ENCODE measurements around the gene NRL.

The NRL gene

GRCh38 chr14:24114532-24115421, at the start of gene NRL, which contains the start of gene DCAF11:
Gene NRL (minus strand): TSS chr14:24114949. CDS start chr14:24082848, 32,101 bp downstream.
Gene DCAF11 (plus strand): TSS chr14:24114777. CDS start chr14:24115595, 818 bp downstream.
- Histone ChIP-seq H3K27me3 (ENCODE audit: insufficient read depth, low read length) (no peaks in the 10 kb centered on the region), H3K4me1 (ENCODE audit: insufficient read depth, low read length, severe bottlenecking) (peaks cover 18% of the 10 kb centered on the region), H3K4me2 (ENCODE audit: low read length) (peak within 1 kb of the TSS; percentile 93), H3K27ac (ENCODE audit: low read depth, low read length, poor library complexity, severe bottlenecking) (peak within 1 kb of the TSS; percentile 90), H4K20me1 (ENCODE audit: insufficient read depth, low read length) (no peaks in the 10 kb centered on the region), H3K9me2 (ENCODE audit: low read depth, low read length) (no peaks in the 10 kb centered on the region), H3K4me3 (ENCODE audit: low read depth, low read length, poor library complexity, severe bottlenecking) (peak within 1 kb of the TSS; percentile 76), H3K9me3 (ENCODE audit: low read length) (no peaks in the 10 kb centered on the region), H3F3A (ENCODE audit: insufficient read depth, low read length) (no peaks in the 10 kb centered on the region), H3K79me2 (ENCODE audit: insufficient read depth, low read length) (peaks cover 4% of the 10 kb centered on the region; the same call in 1 of the 2 replicates), H3K9ac (ENCODE audit: low read length) (peak within 1 kb of the TSS; percentile 90), H2AFZ (ENCODE audit: low read length) (no peak within 1 kb of the TSS), H3K36me3 (ENCODE audit: insufficient read depth, low read length) (peaks cover 35% of the 10 kb centered on the region)
- no peak for TF ChIP-seq EZH2 (IDR thresholded peaks at IDR 0.05; ENCODE audit: borderline replicate concordance, low read length)
- TF ChIP-seq, protein P1, sequence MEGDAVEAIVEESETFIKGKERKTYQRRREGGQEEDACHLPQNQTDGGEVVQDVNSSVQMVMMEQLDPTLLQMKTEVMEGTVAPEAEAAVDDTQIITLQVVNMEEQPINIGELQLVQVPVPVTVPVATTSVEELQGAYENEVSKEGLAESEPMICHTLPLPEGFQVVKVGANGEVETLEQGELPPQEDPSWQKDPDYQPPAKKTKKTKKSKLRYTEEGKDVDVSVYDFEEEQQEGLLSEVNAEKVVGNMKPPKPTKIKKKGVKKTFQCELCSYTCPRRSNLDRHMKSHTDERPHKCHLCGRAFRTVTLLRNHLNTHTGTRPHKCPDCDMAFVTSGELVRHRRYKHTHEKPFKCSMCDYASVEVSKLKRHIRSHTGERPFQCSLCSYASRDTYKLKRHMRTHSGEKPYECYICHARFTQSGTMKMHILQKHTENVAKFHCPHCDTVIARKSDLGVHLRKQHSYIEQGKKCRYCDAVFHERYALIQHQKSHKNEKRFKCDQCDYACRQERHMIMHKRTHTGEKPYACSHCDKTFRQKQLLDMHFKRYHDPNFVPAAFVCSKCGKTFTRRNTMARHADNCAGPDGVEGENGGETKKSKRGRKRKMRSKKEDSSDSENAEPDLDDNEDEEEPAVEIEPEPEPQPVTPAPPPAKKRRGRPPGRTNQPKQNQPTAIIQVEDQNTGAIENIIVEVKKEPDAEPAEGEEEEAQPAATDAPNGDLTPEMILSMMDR (IDR thresholded peaks at IDR 0.05; ENCODE audit: low read length) = no peak

- Histone ChIP-seq H3K4me1 (ENCODE audit: insufficient read depth, low read length, severe bottlenecking) (peaks cover 17% of the 10 kb centered on the region), H3K79me2 (ENCODE audit: insufficient read depth, low read length) (no peaks in the 10 kb centered on the region), H3K4me3 (ENCODE audit: low read depth, low read length, poor library complexity, severe bottlenecking) (peak overlapping the region; percentile 65), H3F3A (ENCODE audit: insufficient read depth, low read length) (no peaks in the 10 kb centered on the region), H3K9me2 (ENCODE audit: low read depth, low read length) (no peaks in the 10 kb centered on the region), H3K27ac (ENCODE audit: low read depth, low read length, poor library complexity, severe bottlenecking) (peak overlapping the region; percentile 70), H3K27me3 (ENCODE audit: insufficient read depth, low read length) (no peaks in the 10 kb centered on the region), H3K9ac (ENCODE audit: low read length) (peak overlapping the region; percentile 76), H2AFZ (ENCODE audit: low read length) (no peak overlapping the region), H3K9me3 (ENCODE audit: low read length) (no peaks in the 10 kb centered on the region), H3K36me3 (ENCODE audit: insufficient read depth, low read length) (peaks cover 68% of the 10 kb centered on the region), H3K4me2 (ENCODE audit: low read length) (peak overlapping the region; percentile 81), H4K20me1 (ENCODE audit: insufficient read depth, low read length) (no peaks in the 10 kb centered on the region)
- TF ChIP-seq, protein P1 (IDR thresholded peaks at IDR 0.05; ENCODE audit: low read length) = no peak
- no peak for TF ChIP-seq EZH2 (IDR thresholded peaks at IDR 0.05; ENCODE audit: borderline replicate concordance, low read length)
These were observed 47.3 kb upstream of the NRL start for GRCh38 chr14:24162093-24162492.

DNA sequence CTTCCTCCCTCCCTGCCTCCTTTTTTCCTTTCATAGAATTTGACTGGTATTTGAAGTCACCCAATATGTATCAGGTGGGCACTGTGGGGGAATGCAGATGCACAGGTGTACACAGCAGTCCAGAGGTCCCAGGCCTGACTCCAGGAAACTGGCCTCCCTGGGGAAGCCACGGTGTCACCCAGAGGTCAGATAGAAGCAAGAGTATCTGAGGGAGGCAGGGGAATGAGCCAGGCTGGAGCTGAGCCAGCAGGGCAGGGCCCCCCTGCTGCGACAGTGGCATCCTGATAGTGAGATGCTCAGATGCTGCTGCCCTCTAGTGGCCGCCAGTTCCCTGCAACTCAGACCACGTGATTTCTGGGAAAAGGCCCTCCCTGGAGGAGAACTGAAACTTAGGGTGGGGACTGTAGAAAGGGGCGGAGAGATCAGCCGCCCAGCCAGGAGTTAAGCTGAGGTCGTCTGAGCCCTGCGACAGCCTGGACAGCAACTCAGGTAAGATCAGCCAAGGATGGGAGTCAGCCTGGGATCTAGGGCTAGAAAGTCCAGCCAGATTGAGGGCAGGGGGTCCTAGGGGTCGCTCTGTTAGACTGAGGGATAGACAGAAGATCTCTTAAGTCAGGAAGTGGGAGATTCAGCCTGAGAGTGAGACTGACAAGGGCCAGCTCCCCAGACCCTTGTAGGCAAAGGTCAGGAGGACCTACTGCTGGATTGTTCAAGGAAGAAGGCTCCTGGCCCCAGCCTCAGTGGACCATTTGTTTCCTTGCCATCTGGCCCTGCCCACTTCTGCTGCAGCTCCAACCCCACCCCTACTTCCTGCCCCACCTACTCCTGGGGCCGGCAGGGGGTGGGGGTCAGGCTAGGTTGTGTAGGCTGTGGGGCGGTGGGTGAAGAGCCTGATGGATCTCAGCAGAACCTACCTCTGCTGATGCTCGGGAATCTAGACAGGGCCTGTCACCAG, 46.4 kb upstream of the NRL start, which contains the start of gene IRF9:
TSS of gene IRF9 (plus strand) at position 416 of the 955 bp plus-strand sequence. CDS start 880 bp downstream, outside the sequence.
- peaks cover 67% of the 10 kb centered on the region for H3K36me3 ChIP-seq (ENCODE audit: insufficient read depth, low read length)

More for the DNA sequence above, 46.4 kb upstream of the NRL start, which contains the start of gene IRF9:
- Histone ChIP-seq H3K27me3 (ENCODE audit: insufficient read depth, low read length) (no peaks in the 10 kb centered on the region), H2AFZ (ENCODE audit: low read length) (no peak within 1 kb of the TSS), H3F3A (ENCODE audit: insufficient read depth, low read length) (no peaks in the 10 kb centered on the region), H3K27ac (ENCODE audit: low read depth, low read length, poor library complexity, severe bottlenecking) (peak within 1 kb of the TSS; percentile 70), H3K4me1 (ENCODE audit: insufficient read depth, low read length, severe bottlenecking) (peaks cover 17% of the 10 kb centered on the region), H3K9me3 (ENCODE audit: low read length) (no peaks in the 10 kb centered on the region), H3K79me2 (ENCODE audit: insufficient read depth, low read length) (no peaks in the 10 kb centered on the region), H3K4me3 (ENCODE audit: low read depth, low read length, poor library complexity, severe bottlenecking) (peak within 1 kb of the TSS; percentile 65), H4K20me1 (ENCODE audit: insufficient read depth, low read length) (no peaks in the 10 kb centered on the region), H3K9ac (ENCODE audit: low read length) (peak within 1 kb of the TSS; percentile 76), H3K4me2 (ENCODE audit: low read length) (peak within 1 kb of the TSS; percentile 81), H3K9me2 (ENCODE audit: low read depth, low read length) (no peaks in the 10 kb centered on the region)
- TF ChIP-seq, protein P1 (IDR thresholded peaks at IDR 0.05; ENCODE audit: low read length) = peak; percentile 94
- TF ChIP-seq EZH2 (IDR thresholded peaks at IDR 0.05; ENCODE audit: borderline replicate concordance, low read length) = no peak
